NCI-H524 treated with DMSO at 0.1 percent for 48 hours (cell line): Measurements from ENCODE around the gene KREMEN1.
"Not testable (repeated sequence)": the region's sequence is repeated elsewhere in the genome, so short reads cannot be mapped to it uniquely, and the experiment has no call there.

Experiments used
- DNase-seq: peaks from one replicate; lab custom pipeline; 2025; lab: John Stamatoyannopoulos, UW

The KREMEN1 gene

DNA sequence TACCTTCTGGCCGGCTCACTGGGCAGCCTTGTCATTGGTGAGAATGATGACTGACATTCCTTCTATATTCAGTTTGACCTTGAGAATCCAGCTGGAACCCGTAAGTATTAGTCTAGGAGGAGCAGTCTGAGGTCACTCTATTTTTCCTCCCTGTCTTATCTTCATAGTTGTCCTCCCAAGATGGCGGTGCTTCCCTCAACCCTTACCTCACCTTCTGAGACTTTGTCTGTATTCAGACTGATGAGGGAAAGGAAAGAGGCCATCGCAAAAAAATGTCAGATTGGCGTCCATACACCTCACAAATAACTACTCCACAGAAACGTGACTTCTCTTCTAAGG, 6.0 kb downstream of the KREMEN1 start:
- no peak for DNase-seq

DNA sequence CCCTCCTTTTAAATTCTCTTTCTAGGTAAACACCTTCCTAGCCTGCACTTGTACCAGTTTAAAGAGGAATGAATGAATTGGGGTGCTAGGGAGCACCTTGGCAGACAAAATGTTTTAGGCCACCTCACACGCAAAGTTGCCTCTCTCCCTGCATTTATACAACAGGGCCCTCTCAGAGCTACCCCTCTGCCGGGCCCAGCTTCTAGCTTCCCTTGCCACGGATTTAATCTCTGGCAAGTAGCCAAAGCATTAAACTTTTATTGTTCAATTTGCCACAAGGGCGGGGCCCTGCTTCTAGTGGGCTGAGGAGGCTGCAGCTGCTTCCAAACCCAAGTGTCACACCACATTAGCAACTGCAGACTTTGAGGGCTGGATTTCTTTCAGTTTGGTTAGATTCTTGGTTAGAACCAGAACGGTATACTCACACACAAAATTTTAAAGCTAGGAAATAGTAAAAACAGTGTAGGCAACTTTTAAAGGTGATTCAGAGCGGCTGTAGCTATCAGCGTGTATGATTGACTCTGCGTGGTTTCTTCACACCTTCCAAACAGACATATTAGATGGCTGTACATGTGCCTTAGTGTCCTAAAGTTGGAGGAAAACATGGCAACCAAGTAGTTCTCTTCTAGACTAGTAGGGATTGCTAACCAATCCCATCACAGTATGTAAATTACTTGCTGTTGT, 6.5 kb downstream of the KREMEN1 start:
- DNase-seq: peak; percentile 84

- DNase-seq: peak; percentile 94
Measured at GRCh38 chr22:29080106-29080975, 7.5 kb downstream of the KREMEN1 start.

GRCh38 chr22:29081517-29082236, 8.8 kb downstream of the KREMEN1 start:
- no peak for DNase-seq

- DNase-seq: no peak
Measured at GRCh38 chr22:29082826-29083545, 10.2 kb downstream of the KREMEN1 start.

DNA sequence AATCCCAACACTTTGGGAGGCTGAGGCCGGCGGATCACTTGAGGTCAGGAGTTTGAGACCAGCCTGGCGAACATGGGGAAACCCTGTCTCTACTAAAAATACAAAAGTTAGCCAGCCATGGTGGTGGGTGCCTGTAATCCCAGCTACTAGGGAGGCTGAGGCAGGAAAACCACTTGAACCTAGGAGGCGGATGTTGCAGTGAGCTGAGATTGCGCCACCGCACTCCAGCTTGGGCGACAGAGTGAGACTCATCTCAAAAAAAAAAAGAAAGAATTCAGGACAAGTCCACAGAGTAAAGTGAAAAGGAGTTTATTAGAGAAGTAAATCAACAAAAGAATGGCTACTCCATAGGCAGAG, 10.7 kb downstream of the KREMEN1 start:
- not testable (repeated sequence) for DNase-seq

- no peak for DNase-seq
Measured at GRCh38 chr22:29083933-29084591, 11.2 kb downstream of the KREMEN1 start.

GRCh38 chr22:29087012-29087411, 14.2 kb downstream of the KREMEN1 start:
- no peak for DNase-seq

DNA sequence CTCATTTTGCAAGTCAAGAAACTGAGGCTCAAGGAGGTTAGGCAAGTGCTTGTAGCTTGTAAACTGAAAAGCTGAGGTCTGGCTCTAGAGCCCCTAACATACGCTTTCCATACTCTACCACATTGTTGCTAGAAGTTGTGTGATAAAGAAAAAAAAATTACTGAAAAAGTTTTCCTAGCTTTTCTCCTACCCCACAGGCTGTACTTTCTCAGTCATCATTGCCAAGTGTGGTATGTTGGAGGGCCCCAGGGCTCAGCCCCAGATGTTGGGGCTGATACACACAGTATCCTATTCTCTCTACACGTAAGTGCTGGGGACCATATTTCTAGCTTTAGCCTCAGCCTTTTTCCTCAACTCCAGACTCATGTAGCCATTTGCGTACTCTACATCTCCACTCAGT, 16.0 kb downstream of the KREMEN1 start:
- DNase-seq: no peak

DNA sequence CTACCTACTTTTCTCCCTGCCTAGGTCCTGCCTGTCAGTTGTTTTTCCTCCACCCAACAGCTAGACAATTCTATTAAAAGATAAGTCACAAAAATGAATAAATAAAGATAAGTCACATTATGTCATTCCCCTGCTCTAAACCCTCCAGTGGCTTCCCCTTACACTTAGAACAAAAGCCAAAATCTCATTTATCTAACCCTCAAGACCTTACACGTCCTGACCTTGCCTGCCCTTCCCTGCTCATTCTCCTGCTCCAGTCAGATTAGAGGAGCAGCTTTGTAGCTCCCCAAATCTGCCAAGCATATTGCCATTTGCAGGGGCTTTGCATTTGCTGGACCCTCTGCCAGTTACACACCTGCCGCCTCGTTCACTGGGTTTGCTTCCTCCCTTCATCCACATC, 16.7 kb downstream of the KREMEN1 start:
- DNase-seq: no peak

- no peak for DNase-seq
Measured at GRCh38 chr22:29090039-29090438, 17.2 kb downstream of the KREMEN1 start.

GRCh38 chr22:29092243-29092642, 19.4 kb downstream of the KREMEN1 start:
- DNase-seq: no peak

DNA sequence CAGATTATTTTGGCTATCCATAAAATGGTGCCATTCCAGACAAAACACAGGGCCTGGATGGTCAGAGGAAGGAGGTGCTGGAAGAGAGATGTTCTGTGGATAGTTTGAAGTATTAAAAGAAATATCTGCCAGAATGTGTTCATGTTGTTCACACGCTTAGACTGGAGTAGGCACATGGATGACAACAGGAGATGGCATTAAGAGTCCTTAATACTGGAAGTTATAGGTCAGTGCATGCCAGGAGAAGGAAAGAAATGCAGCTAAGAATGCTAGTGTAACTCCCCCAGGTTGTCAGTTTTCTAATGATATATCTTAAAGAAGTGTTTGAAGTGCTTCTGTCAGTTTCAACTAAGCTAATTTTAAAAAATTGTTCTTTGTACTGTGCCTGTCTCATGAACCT, 20.2 kb downstream of the KREMEN1 start:
- no peak for DNase-seq

DNA sequence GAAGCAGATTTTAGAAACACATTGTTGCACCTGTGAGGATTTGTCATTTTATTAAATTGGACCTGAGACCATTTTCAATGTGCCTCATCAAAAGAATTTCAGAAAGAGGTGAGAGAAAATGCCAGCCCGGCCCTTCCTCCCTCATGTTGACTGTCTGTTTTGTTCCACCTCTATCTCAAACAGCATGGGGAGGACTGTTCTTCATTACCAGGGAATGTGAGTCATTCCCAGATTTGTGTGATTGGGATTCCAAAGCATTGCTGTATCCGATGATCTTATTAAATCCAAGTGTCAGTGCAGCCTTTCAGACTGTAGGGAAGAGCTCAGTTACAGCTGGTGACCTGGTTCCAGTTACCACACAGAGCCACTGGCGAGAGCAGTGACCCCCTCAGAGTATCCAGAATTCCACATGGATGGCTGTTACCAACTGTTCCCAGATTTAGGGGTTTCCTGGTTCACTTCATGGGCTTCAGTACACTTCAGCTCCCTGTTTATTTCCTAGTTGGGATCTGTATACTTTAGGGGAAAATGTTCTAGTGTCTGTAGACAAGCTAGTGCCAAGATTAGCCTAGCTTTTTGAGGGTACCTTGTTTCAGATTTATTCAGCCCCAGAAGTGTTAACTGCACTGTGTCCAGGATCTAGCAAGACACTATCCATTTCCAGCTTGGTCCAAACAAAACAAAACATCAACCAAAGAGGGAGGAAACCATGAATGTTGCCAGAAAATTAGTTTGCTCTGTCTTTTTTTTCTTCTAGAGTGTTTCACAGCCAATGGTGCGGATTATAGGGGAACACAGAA, 20.9 kb downstream of the KREMEN1 start:
- no peak for DNase-seq

GRCh38 chr22:29095459-29095858, 22.6 kb downstream of the KREMEN1 start:
- no peak for DNase-seq

- no peak for DNase-seq
Measured at GRCh38 chr22:29096736-29097669, 24.2 kb downstream of the KREMEN1 start.

DNA sequence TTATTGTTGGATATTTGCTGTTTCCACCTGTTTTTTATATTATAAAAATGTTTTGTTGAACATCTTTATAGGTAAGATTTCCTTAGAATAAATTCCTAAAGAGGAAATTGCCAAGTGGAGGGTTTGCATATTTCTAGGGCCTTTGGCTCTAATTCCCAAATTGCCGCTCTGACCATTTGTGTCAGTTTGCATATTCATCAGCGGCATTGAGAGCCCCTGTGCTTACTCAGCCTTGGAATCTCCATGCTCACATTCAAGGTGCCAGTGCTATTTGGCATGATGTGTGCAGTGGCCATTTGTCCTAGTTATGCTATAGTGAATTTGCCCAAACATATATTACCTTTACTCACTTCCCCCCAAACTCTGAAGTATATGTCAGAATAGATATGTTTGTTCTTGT, 25.5 kb downstream of the KREMEN1 start:
- DNase-seq: no peak

DNA sequence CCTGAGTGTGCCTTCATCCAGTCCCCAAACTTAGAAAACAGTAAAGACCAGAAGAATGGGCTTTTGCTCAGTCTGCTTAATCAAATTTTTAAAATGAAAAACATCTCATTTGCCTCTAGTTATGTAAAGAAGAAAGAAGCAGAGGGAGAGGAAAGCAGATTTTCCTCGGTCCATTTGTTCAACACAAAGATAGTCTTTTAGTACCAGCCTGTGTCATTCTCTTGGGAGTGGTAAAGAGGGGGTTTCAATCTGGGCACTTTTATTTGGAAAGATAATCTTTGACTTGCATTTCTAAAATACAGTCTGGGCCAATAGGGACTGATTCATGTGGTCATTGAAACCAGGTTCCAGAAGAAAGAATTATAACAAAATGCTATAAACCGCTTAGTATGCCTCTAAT, 29.5 kb downstream of the KREMEN1 start:
- DNase-seq: no peak

GRCh38 chr22:29103121-29103520, 30.3 kb downstream of the KREMEN1 start:
- no peak for DNase-seq

GRCh38 chr22:29105468-29105867, 32.6 kb downstream of the KREMEN1 start:
- DNase-seq: no peak
